H9 (cell line): ENCODE measurements around the gene PPWD1. TPM values are rescaled to one million over a fixed set of nuclear protein-coding genes. Genes with fewer than 3 reads are reported as not detected.

Source experiments
- DNase-seq: peaks from one replicate; pipeline ENCODE4 v3.0.0-alpha.2; 2017
- H2AFZ ChIP-seq: one replicate; pipeline ENCODE4 v1.6.1; 2013; ENCODE audit warnings: mild to moderate bottlenecking, low read length, control low read depth, moderate library complexity
- H2AK5ac ChIP-seq: 2 replicates; pipeline ENCODE4 v1.6.1; 2013; ENCODE audit warnings: low read length, control low read depth, mixed read lengths; ENCODE audit not compliant: insufficient read length
- H2BK120ac ChIP-seq: one replicate; pipeline ENCODE4 v1.6.1; 2013; ENCODE audit warnings: low read depth, mild to moderate bottlenecking, low read length, control low read depth, inconsistent platforms; ENCODE audit not compliant: poor library complexity, severe bottlenecking
- H2BK12ac ChIP-seq: 2 replicates; pipeline ENCODE4 v1.6.1; 2013; ENCODE audit warnings: low read length, control low read depth, mixed read lengths, low read depth; ENCODE audit not compliant: insufficient read length
- H2BK15ac ChIP-seq: 2 replicates; pipeline ENCODE4 v1.6.1; 2013; ENCODE audit warnings: low read depth, low read length, control low read depth
- H2BK20ac ChIP-seq: one replicate; pipeline ENCODE4 v1.6.1; 2013; ENCODE audit warnings: low read depth, mild to moderate bottlenecking, low read length, control low read depth, inconsistent platforms; ENCODE audit not compliant: poor library complexity, severe bottlenecking
- H2BK5ac ChIP-seq: 2 replicates; pipeline ENCODE4 v1.6.1; 2013; ENCODE audit warnings: low read length, control low read depth, mixed read lengths; ENCODE audit not compliant: insufficient read length
- H3K14ac ChIP-seq: 2 replicates; pipeline ENCODE4 v1.6.1; 2013; ENCODE audit warnings: low read length, control low read depth; ENCODE audit not compliant: insufficient read depth
- H3K18ac ChIP-seq: 2 replicates; pipeline ENCODE4 v1.6.1; 2013; ENCODE audit warnings: low read depth, mild to moderate bottlenecking, mixed read lengths, low read length, control low read depth; ENCODE audit not compliant: insufficient read length
- H3K23ac ChIP-seq: 2 replicates; pipeline ENCODE4 v1.6.1; 2013; ENCODE audit warnings: low read length, control low read depth, mixed read lengths, low read depth; ENCODE audit not compliant: insufficient read length
- H3K23me2 ChIP-seq: 2 replicates; pipeline ENCODE4 v1.6.1; 2013; ENCODE audit warnings: low read depth, mild to moderate bottlenecking, mixed read lengths, low read length, control low read depth; ENCODE audit not compliant: insufficient read length, poor library complexity, severe bottlenecking
- H3K27ac ChIP-seq: 2 replicates; pipeline ENCODE4 v1.5.1; 2013; ENCODE audit warnings: low read length, control low read depth, mixed read lengths, low read depth; ENCODE audit not compliant: insufficient read length
- H3K27me3 ChIP-seq: 2 replicates; pipeline ENCODE4 v1.6.1; 2013; ENCODE audit warnings: low read length, control low read depth, inconsistent platforms; ENCODE audit not compliant: insufficient read depth
- H3K4ac ChIP-seq: 2 replicates; pipeline ENCODE4 v1.6.1; 2013; ENCODE audit warnings: low read depth, mild to moderate bottlenecking, control low read depth, inconsistent platforms, low read length, moderate library complexity
- H3K4me1 ChIP-seq: 2 replicates; pipeline ENCODE4 v1.6.1; 2013; ENCODE audit warnings: low read length, control low read depth, inconsistent platforms; ENCODE audit not compliant: insufficient read depth
- H3K4me2 ChIP-seq: 2 replicates; pipeline ENCODE4 v1.6.1; 2013; ENCODE audit warnings: low read length, control low read depth, mixed read lengths; ENCODE audit not compliant: insufficient read length, insufficient read depth
- H3K56ac ChIP-seq: 2 replicates; pipeline ENCODE4 v1.6.1; 2013; ENCODE audit warnings: low read depth, mild to moderate bottlenecking, mixed read lengths, low read length, control low read depth; ENCODE audit not compliant: insufficient read length
- H3K79me1 ChIP-seq: 2 replicates; pipeline ENCODE4 v1.6.1; 2013; ENCODE audit warnings: low read depth, mild to moderate bottlenecking, moderate library complexity, low read length, control low read depth, inconsistent platforms; ENCODE audit not compliant: insufficient read depth, poor library complexity, severe bottlenecking
- H3K79me2 ChIP-seq: 2 replicates; pipeline ENCODE4 v1.6.1; 2013; ENCODE audit warnings: low read length, control low read depth, inconsistent platforms; ENCODE audit not compliant: insufficient read depth
- H3K9ac ChIP-seq: 2 replicates; pipeline ENCODE4 v1.6.1; 2013; ENCODE audit warnings: low read length, control low read depth, mixed read lengths; ENCODE audit not compliant: insufficient read length; ENCODE audit errors: extremely low read depth
- H3K9me3 ChIP-seq: one replicate; pipeline ENCODE4 v1.6.1; 2013; ENCODE audit warnings: low read depth, low read length, inconsistent platforms; ENCODE audit not compliant: control insufficient read depth
- H3T11ph ChIP-seq: one replicate; pipeline ENCODE4 v1.6.1; 2013; ENCODE audit warnings: mild to moderate bottlenecking, low read length, control low read depth, inconsistent platforms
- H4K20me1 ChIP-seq: one replicate; pipeline ENCODE4 v1.6.1; 2013; ENCODE audit not compliant: control insufficient read depth, insufficient read length, insufficient read depth
- H4K5ac ChIP-seq: 2 replicates; pipeline ENCODE4 v1.6.1; 2013; ENCODE audit warnings: low read depth, mild to moderate bottlenecking, mixed read lengths, low read length, control low read depth; ENCODE audit not compliant: insufficient read length
- H4K8ac ChIP-seq: replicated peaks from 2 replicates; pipeline ENCODE4 v1.6.1; 2013; ENCODE audit warnings: low read length, control low read depth, mixed read lengths, low read depth; ENCODE audit not compliant: insufficient read length
- H4K91ac ChIP-seq: 2 replicates; pipeline ENCODE4 v1.6.1; 2013; ENCODE audit warnings: low read depth, mild to moderate bottlenecking, moderate library complexity, mixed read lengths, low read length, control low read depth; ENCODE audit not compliant: insufficient read length
- H3K27ac Mint-ChIP-seq, 3 experiments: 2 replicates in 2 of 3; 3 replicates in 1 of 3; pipeline ENCODE4 v1.8.0; 2020 to 2021; ENCODE audit warnings: mixed read lengths in 3 of 3, mild to moderate bottlenecking in 1 of 3, moderate library complexity in 1 of 3
- H3K27me3 Mint-ChIP-seq: 2 replicates; pipeline ENCODE4 v1.8.0; 2021; ENCODE audit warnings: low read depth, mild to moderate bottlenecking, moderate library complexity, mixed read lengths
- H3K36me3 Mint-ChIP-seq, 3 experiments: 2 replicates in 2 of 3; 3 replicates in 1 of 3; pipeline ENCODE4 v1.8.0; 2020 to 2021; ENCODE audit warnings: low read depth in 3 of 3, mixed read lengths in 3 of 3; ENCODE audit not compliant: insufficient read depth in 1 of 3
- H3K4me1 Mint-ChIP-seq, 2 experiments: 2 replicates each; pipeline ENCODE4 v1.8.0; 2020; ENCODE audit warnings: mixed read lengths in 2 of 2
- H3K4me3 Mint-ChIP-seq, 2 experiments: 2 replicates in 1 of 2; 3 replicates in 1 of 2; pipeline ENCODE4 v1.8.0; 2020 to 2021; ENCODE audit warnings: mild to moderate bottlenecking in 2 of 2, mixed read lengths in 2 of 2, moderate library complexity in 1 of 2
- H3K9me3 Mint-ChIP-seq, 2 experiments: 2 replicates in 1 of 2; 3 replicates in 1 of 2; pipeline ENCODE4 v1.8.0; 2020; ENCODE audit warnings: mild to moderate bottlenecking in 2 of 2, mixed read lengths in 2 of 2, moderate library complexity in 1 of 2
- total RNA-seq: library from RNA; stranded (reverse); gene quantifications from 2 replicates; pipeline ENCODE4 v1.2.1, GENCODE V29; 2021
- TF ChIP-seq, protein P1 (sequence below): fragments of 200-600 bp; sonication (generic); conservative IDR thresholded peaks from 3 replicates; pipeline ENCODE4 v1.8.0; 2021; ENCODE audit warnings: antibody characterized with exemption, mild to moderate bottlenecking

PPWD1 gene
- total RNA-seq, 1 experiment from 2014 or later: 43.2 TPM

DNA sequence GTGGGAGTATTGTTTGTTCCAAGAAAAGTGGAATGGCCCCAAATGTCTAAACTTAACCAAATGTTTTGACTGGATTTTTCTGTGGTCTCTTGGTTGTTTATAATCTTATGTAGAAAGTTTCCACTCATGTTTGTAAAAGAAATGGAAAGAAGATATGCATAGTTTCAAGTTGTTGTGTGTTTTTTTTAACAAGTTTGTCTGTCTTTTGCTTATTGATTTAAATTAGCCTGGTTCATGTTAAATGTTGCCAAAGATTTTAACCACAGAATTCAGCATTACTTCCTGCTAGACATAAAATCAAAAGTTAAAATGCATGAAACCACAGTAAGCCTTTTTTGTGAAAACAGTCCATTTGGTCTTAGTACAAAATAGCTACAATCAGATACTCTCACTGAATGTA lies 14.0 kb downstream of the PPWD1 start:
- no peaks in the 10 kb centered on the region for H3K9me3 Mint-ChIP-seq

More for the DNA sequence above, 14.0 kb downstream of the PPWD1 start:
- Histone ChIP-seq H2AFZ (no peak overlapping the region), H3K9ac (no peak overlapping the region), H3K79me2 (no peaks in the 10 kb centered on the region), H3K14ac (no peak overlapping the region), H2BK5ac (no peak overlapping the region), H3K79me1 (no peaks in the 10 kb centered on the region), H3T11ph (no peak overlapping the region), H4K91ac (no peak overlapping the region), H3K4me2 (no peak overlapping the region), H4K20me1 (no peaks in the 10 kb centered on the region), H3K23me2 (no peaks in the 10 kb centered on the region), H2BK20ac (no peak overlapping the region), H2BK120ac (no peak overlapping the region), H2BK15ac (no peak overlapping the region), H2AK5ac (no peak overlapping the region), H3K9me3 (no peaks in the 10 kb centered on the region), H3K4me1 (no peaks in the 10 kb centered on the region), H4K5ac (no peak overlapping the region), H4K8ac (no peak overlapping the region), H3K27me3 (no peaks in the 10 kb centered on the region), H3K27ac (no peak overlapping the region), H3K56ac (no peak overlapping the region), H3K18ac (no peak overlapping the region), H3K4ac (no peak overlapping the region), H2BK12ac (no peak overlapping the region), H3K23ac (no peak overlapping the region)
- DNase-seq: no peak
- TF ChIP-seq, protein P1, sequence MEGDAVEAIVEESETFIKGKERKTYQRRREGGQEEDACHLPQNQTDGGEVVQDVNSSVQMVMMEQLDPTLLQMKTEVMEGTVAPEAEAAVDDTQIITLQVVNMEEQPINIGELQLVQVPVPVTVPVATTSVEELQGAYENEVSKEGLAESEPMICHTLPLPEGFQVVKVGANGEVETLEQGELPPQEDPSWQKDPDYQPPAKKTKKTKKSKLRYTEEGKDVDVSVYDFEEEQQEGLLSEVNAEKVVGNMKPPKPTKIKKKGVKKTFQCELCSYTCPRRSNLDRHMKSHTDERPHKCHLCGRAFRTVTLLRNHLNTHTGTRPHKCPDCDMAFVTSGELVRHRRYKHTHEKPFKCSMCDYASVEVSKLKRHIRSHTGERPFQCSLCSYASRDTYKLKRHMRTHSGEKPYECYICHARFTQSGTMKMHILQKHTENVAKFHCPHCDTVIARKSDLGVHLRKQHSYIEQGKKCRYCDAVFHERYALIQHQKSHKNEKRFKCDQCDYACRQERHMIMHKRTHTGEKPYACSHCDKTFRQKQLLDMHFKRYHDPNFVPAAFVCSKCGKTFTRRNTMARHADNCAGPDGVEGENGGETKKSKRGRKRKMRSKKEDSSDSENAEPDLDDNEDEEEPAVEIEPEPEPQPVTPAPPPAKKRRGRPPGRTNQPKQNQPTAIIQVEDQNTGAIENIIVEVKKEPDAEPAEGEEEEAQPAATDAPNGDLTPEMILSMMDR: no peak
- Mint-ChIP-seq H3K27me3 (no peaks in the 10 kb centered on the region), H3K4me1 (no peaks in the 10 kb centered on the region), H3K27ac (no peak overlapping the region), H3K4me3 (no peak overlapping the region), H3K36me3 (peaks cover 4 to 46% (median 43%) of the 10 kb centered on the region in 3 experiments; a peak in 5 of 7 replicates)
